Tibial nerve (tissue), 4 donors: ENCODE measurements around the gene TUT4. TPM values are rescaled to one million over a fixed set of nuclear protein-coding genes. Genes with fewer than 3 reads are reported as not detected.

Experiments used
- DNase-seq, 2 donors: peaks; one replicate each; pipeline ENCODE4 v3.0.0-alpha.2; 2019; ENCODE audit warnings: low spot score in 2 of 2
- H3K27ac ChIP-seq, 4 donors: fragments of 200-600 bp; sonication (generic) in 3 of 4; one replicate each; pipeline ENCODE4 v1.5.1; 2017 to 2019; ENCODE audit warnings: mild to moderate bottlenecking in 1 of 4
- H3K27me3 ChIP-seq, 2 donors: fragments of 200-600 bp; sonication (generic) in 1 of 2; one replicate each; pipeline versions ENCODE4 v1.5.1 to v1.6.0; 2017 to 2019
- H3K36me3 ChIP-seq, 3 donors: fragments of 200-600 bp; sonication (generic); one replicate each; pipeline ENCODE4 v1.5.1; 2018 to 2019
- H3K4me1 ChIP-seq, 4 donors: fragments of 200-600 bp; sonication (generic) in 3 of 4; one replicate each; pipeline ENCODE4 v1.5.1; 2017 to 2019
- H3K4me3 ChIP-seq, 4 donors: fragments of 200-600 bp; sonication (generic) in 3 of 4; one replicate each; pipeline ENCODE4 v1.5.1; 2017 to 2019; ENCODE audit warnings: mild to moderate bottlenecking in 1 of 4, moderate library complexity in 1 of 4
- H3K9me3 ChIP-seq, 4 donors: fragments of 200-600 bp; sonication (generic) in 3 of 4; one replicate each; pipeline ENCODE4 v1.5.1; 2017 to 2019
- EP300 ChIP-seq, 2 donors: sonication (generic); formaldehyde crosslinking; IDR thresholded peaks; one replicate each; pipeline ENCODE4 v1.6.1; 2017; ENCODE audit warnings: antibody characterized with exemption in 2 of 2, mild to moderate bottlenecking in 1 of 2
- POLR2A ChIP-seq, 2 donors: fragments of 450-650 bp; IDR thresholded peaks; one replicate each; pipeline ENCODE4 v1.6.1; 2017; ENCODE audit warnings: antibody characterized with exemption in 2 of 2, mild to moderate bottlenecking in 2 of 2, moderate library complexity in 2 of 2
- WGBS, 2 donors: methylation state at CpG; one replicate each; pipeline ENCODE4 v1.1.5; 2018; 5-methylcytosine and 5-hydroxymethylcytosine counted together
- total RNA-seq, 4 donors: library from RNA; depleted of rRNA; stranded (reverse); fragments of >200 nt; gene quantifications; one replicate each; pipeline ENCODE4 v1.1.0, GENCODE V29; 2016
- TF ChIP-seq, protein P1 (sequence below), 5 experiments: fragments of 200-600 bp in 3 of 5; fragments of 450-650 bp in 2 of 5; sonication (generic) in 3 of 5; IDR thresholded peaks; one replicate each; pipeline ENCODE4 v1.5.1; 2016 to 2019; ENCODE audit warnings: antibody characterized with exemption in 5 of 5, mild to moderate bottlenecking in 3 of 5, moderate library complexity in 2 of 5

Gene TUT4
- total RNA-seq, 4 donors from 2014 or later: 78.1 to 127 (median 82.3) TPM

DNA sequence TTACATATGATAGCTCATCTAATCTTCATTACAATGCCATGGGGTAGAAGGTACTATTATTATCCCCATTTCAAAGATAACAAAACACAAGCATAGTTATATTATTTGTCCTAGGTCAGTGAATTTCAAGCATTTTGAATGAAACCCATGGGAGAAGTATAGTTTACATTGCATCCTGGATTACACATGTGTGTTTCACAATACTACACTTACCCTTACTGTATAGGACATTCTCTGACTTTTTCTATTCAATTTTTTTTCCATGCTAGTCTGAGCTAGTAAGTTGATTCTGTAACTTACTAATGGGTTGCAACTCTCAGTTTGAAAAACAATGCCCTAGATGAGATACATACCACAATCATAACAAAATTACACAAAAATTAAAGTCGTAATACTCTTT, 40.6 kb upstream of the TUT4 start:
- Histone ChIP-seq H3K9me3 (no peaks in the 10 kb centered on the region), H3K4me1 (no peaks in the 10 kb centered on the region), H3K27ac (no peak overlapping the region), H3K27me3 (no peaks in the 10 kb centered on the region), H3K4me3 (no peak overlapping the region), H3K36me3 (no peaks in the 10 kb centered on the region)
- TF ChIP-seq, protein P1, sequence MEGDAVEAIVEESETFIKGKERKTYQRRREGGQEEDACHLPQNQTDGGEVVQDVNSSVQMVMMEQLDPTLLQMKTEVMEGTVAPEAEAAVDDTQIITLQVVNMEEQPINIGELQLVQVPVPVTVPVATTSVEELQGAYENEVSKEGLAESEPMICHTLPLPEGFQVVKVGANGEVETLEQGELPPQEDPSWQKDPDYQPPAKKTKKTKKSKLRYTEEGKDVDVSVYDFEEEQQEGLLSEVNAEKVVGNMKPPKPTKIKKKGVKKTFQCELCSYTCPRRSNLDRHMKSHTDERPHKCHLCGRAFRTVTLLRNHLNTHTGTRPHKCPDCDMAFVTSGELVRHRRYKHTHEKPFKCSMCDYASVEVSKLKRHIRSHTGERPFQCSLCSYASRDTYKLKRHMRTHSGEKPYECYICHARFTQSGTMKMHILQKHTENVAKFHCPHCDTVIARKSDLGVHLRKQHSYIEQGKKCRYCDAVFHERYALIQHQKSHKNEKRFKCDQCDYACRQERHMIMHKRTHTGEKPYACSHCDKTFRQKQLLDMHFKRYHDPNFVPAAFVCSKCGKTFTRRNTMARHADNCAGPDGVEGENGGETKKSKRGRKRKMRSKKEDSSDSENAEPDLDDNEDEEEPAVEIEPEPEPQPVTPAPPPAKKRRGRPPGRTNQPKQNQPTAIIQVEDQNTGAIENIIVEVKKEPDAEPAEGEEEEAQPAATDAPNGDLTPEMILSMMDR (IDR thresholded peaks at IDR 0.05): no peak
- TF ChIP-seq EP300 (IDR thresholded peaks at IDR 0.05) (no peak), POLR2A (IDR thresholded peaks at IDR 0.05) (no peak)
- DNase-seq: no peak
- 93 to 97% methylated on average over 1 of the region's 1 CpG for WGBS, 2 donors

DNA sequence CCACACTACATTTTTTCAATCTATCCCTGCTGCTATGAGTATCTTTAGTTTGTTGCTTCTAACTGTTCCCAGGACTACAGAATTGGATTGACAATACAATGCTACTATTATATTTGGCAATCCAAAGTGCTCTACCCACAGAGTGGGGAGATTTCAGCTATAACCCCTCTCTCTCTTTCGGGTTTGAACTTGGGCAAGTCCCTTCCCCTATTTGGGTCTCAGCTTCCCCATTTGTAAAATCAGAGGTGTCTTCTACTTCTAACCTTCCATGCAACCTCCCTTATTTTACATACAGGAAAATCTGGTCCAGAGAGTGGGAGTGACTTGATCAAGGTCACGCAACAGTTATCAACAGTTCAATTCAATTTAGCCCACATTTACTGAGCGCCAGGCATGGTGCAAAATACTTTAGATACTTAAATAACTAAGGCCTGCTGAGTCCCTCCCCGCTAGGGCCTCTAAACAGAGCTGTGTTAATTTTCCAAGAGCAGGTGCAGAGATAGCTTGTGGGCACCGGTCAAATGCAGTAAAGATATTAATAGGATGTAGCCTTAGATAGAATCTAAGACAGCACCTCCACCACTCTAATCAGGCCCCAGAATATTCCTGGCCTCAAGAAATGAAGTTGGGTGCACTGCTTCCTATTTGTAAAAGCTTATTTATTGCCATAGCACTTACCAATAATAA, 39.9 kb upstream of the TUT4 start:
- TF ChIP-seq EP300 (IDR thresholded peaks at IDR 0.05) (no peak), POLR2A (IDR thresholded peaks at IDR 0.05) (no peak)
- TF ChIP-seq, protein P1 (IDR thresholded peaks at IDR 0.05): no peak
- WGBS, 2 donors: 67 to 72% methylated on average over 5 of the region's 5 CpGs
- H3K27ac ChIP-seq: no peak overlapping the region
- no peaks in the 10 kb centered on the region for H3K4me1 ChIP-seq
- no peaks in the 10 kb centered on the region for H3K9me3 ChIP-seq
- H3K27me3 ChIP-seq: no peaks in the 10 kb centered on the region
- H3K4me3 ChIP-seq: no peak overlapping the region
- no peaks in the 10 kb centered on the region for H3K36me3 ChIP-seq
- no peak for DNase-seq

DNA sequence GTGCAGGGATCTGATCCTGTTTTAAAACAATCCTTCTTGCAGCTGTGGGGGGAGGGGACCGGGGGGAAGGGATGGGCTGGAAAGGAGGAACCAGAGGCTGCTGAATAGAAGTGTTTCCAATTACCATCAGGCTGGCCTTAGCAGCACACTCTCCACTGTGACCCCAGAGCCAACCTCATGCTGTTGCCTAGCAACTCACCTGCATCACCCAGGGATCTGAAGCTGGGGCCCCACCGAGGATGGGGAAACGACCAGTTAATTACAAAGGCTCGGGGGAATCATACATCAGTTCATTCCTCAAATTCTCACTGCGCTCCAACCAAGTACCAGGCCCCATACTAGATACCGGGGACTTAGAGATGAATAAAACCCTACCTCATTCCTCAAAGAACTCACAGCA, 37.4 kb upstream of the TUT4 start:
- no peaks in the 10 kb centered on the region for H3K9me3 ChIP-seq
- DNase-seq: no peak
- 35 to 41% methylated on average over 6 of the region's 6 CpGs for WGBS, 2 donors
- H3K27me3 ChIP-seq: peaks cover 0 to 13% of the 10 kb centered on the region in 2 donors
- no peak overlapping the region for H3K4me3 ChIP-seq
- TF ChIP-seq, protein P1 (IDR thresholded peaks at IDR 0.05): no peak
- no peak for TF ChIP-seq POLR2A (IDR thresholded peaks at IDR 0.05)
- TF ChIP-seq EP300 (IDR thresholded peaks at IDR 0.05): no peak
- no peaks in the 10 kb centered on the region for H3K4me1 ChIP-seq
- no peak overlapping the region for H3K27ac ChIP-seq
- no peaks in the 10 kb centered on the region for H3K36me3 ChIP-seq

DNA sequence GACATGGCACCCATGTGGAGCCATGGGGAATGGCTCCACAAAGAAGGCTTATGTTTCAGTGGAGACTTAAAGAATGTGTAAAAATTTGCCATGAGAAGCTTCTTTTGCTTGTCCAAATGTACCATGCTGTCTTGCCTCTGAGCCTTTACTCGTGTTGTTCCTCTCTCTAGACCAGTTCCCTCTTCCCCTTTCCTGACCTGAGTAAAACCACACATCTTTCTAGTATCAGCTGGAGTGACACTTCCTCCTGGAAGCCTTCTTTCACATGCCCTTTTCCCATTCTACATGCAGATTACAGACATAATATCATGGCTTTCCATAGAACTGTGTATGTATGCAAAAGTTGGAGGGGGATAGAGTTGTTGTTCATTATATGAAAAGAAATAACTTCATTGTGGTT, 35.6 kb upstream of the TUT4 start:
- no peak for DNase-seq
- Histone ChIP-seq H3K4me1 (no peaks in the 10 kb centered on the region), H3K36me3 (no peaks in the 10 kb centered on the region), H3K4me3 (no peak overlapping the region), H3K9me3 (no peaks in the 10 kb centered on the region), H3K27me3 (peaks cover 0 to 13% of the 10 kb centered on the region in 2 donors), H3K27ac (no peak overlapping the region)
- TF ChIP-seq POLR2A (IDR thresholded peaks at IDR 0.05) (no peak), EP300 (IDR thresholded peaks at IDR 0.05) (no peak)
- TF ChIP-seq, protein P1 (IDR thresholded peaks at IDR 0.05): no peak
- WGBS, 2 donors: 36 to 61% methylated on average over 1 of the region's 1 CpG

DNA sequence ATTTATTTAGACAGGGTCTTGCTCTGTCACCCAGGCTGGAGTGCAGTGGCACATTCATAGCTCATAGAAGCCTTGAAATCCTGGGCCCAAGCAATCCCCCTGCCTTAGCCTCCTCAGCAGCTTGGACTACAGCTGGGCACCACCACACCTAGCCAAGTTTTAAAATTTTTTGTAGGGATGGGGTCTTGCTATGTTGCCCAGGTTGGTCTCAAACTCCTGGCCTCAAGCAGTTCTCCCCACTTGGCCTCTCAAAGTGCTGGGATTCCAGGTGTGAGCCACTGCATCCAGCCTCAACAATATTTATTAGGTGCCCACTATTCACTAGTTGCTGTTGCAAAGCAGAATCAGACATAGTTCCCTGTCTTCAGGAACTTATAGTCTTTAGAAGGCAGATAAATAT, 35.1 kb upstream of the TUT4 start:
- Histone ChIP-seq H3K4me3 (no peak overlapping the region), H3K27me3 (peaks cover 0 to 13% of the 10 kb centered on the region in 2 donors), H3K4me1 (no peaks in the 10 kb centered on the region), H3K36me3 (no peaks in the 10 kb centered on the region), H3K27ac (no peak overlapping the region), H3K9me3 (no peaks in the 10 kb centered on the region)
- TF ChIP-seq EP300 (IDR thresholded peaks at IDR 0.05) (no peak), POLR2A (IDR thresholded peaks at IDR 0.05) (no peak)
- TF ChIP-seq, protein P1 (IDR thresholded peaks at IDR 0.05): no peak
- DNase-seq: no peak
